Measurements from ENCODE around the gene PIEZO2.

The PIEZO2 gene

DNA sequence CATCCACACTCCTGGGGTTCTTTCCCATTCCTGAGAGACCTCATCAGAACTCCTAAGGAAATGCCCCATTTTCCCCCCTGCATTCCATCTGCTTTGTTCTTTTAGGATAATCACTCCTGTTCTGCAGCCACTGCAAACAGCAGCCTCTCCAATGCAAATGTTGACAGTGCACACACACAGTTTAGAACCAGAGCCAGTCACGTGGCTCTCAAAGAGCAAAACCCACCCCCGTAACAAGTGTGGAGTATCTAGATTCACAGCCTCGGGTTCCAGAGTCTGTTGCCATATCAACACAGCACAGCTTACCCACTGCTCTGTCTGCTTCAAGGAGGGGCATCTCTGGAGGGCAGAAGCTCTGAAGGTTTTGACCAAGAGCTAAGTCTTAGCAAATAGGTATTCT is 443.6 kb downstream of the PIEZO2 start:
- Histone ChIP-seq H3K36me3 (ENCODE audit: insufficient read depth, low read length) (no peaks in the 10 kb centered on the region), H3K4me2 (ENCODE audit: low read length) (no peak overlapping the region)

DNA sequence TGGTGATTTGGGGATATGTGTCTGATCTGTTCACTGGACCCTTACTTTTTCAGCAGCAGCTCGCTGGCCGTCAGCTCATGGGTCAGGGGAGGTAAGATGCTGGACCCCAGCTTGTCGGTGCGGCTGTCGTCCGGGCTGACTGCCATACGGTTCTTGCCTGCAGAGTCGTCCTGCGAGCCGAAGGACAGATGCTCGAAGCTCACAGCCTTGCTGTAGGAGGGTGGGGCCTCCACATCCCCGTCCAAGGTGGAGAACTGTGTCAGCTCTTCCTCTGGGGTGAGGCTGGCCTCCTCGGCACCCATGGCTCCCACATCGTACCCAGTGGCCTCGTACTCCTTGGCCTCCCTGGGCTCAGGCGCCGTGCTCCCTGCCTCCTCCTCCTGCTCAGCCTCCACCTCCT is 444.1 kb downstream of the PIEZO2 start:
- no peak overlapping the region for H3K4me3 ChIP-seq (ENCODE audit: low read depth, low read length, poor library complexity, severe bottlenecking)
- no peak overlapping the region for H2AFZ ChIP-seq (ENCODE audit: low read length)
- no peaks in the 10 kb centered on the region for H3K9me2 ChIP-seq (ENCODE audit: low read depth, low read length)
- no peak overlapping the region for H3K4me2 ChIP-seq (ENCODE audit: low read length)
- no peaks in the 10 kb centered on the region for H3K4me1 ChIP-seq (ENCODE audit: insufficient read depth, low read length, severe bottlenecking)
- TF ChIP-seq EZH2 (IDR thresholded peaks at IDR 0.05; ENCODE audit: borderline replicate concordance, low read length), result no peak
- H3K27ac ChIP-seq (ENCODE audit: low read depth, low read length, poor library complexity, severe bottlenecking), result no peak overlapping the region
- no peaks in the 10 kb centered on the region; the same call in 1 of the 2 replicates for H3F3A ChIP-seq (ENCODE audit: insufficient read depth, low read length)
- H3K79me2 ChIP-seq (ENCODE audit: insufficient read depth, low read length), result no peaks in the 10 kb centered on the region
- H3K9ac ChIP-seq (ENCODE audit: low read length), result no peak overlapping the region
- H3K27me3 ChIP-seq (ENCODE audit: insufficient read depth, low read length), result peaks cover 12% of the 10 kb centered on the region; the same call in 1 of the 2 replicates
- H4K20me1 ChIP-seq (ENCODE audit: insufficient read depth, low read length), result no peaks in the 10 kb centered on the region
- H3K9me3 ChIP-seq (ENCODE audit: low read length), result no peaks in the 10 kb centered on the region
- H3K36me3 ChIP-seq (ENCODE audit: insufficient read depth, low read length), result no peaks in the 10 kb centered on the region

More for the DNA sequence above, 443.6 kb downstream of the PIEZO2 start:
- H3K9me3 ChIP-seq (ENCODE audit: low read length), result no peaks in the 10 kb centered on the region
- H3K27me3 ChIP-seq (ENCODE audit: insufficient read depth, low read length), result peaks cover 12% of the 10 kb centered on the region; the same call in 1 of the 2 replicates
- H3F3A ChIP-seq (ENCODE audit: insufficient read depth, low read length), result no peaks in the 10 kb centered on the region; the same call in 1 of the 2 replicates
- H3K79me2 ChIP-seq (ENCODE audit: insufficient read depth, low read length), result no peaks in the 10 kb centered on the region
- no peak overlapping the region for H3K27ac ChIP-seq (ENCODE audit: low read depth, low read length, poor library complexity, severe bottlenecking)
- TF ChIP-seq EZH2 (IDR thresholded peaks at IDR 0.05; ENCODE audit: borderline replicate concordance, low read length), result no peak
- TF ChIP-seq, protein P1, sequence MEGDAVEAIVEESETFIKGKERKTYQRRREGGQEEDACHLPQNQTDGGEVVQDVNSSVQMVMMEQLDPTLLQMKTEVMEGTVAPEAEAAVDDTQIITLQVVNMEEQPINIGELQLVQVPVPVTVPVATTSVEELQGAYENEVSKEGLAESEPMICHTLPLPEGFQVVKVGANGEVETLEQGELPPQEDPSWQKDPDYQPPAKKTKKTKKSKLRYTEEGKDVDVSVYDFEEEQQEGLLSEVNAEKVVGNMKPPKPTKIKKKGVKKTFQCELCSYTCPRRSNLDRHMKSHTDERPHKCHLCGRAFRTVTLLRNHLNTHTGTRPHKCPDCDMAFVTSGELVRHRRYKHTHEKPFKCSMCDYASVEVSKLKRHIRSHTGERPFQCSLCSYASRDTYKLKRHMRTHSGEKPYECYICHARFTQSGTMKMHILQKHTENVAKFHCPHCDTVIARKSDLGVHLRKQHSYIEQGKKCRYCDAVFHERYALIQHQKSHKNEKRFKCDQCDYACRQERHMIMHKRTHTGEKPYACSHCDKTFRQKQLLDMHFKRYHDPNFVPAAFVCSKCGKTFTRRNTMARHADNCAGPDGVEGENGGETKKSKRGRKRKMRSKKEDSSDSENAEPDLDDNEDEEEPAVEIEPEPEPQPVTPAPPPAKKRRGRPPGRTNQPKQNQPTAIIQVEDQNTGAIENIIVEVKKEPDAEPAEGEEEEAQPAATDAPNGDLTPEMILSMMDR (IDR thresholded peaks at IDR 0.05; ENCODE audit: low read length), result no peak
- no peaks in the 10 kb centered on the region for H4K20me1 ChIP-seq (ENCODE audit: insufficient read depth, low read length)
- H3K4me3 ChIP-seq (ENCODE audit: low read depth, low read length, poor library complexity, severe bottlenecking), result no peak overlapping the region
- no peak overlapping the region for H3K9ac ChIP-seq (ENCODE audit: low read length)
- no peaks in the 10 kb centered on the region for H3K9me2 ChIP-seq (ENCODE audit: low read depth, low read length)
- H2AFZ ChIP-seq (ENCODE audit: low read length), result no peak overlapping the region
- H3K4me1 ChIP-seq (ENCODE audit: insufficient read depth, low read length, severe bottlenecking), result no peaks in the 10 kb centered on the region

DNA sequence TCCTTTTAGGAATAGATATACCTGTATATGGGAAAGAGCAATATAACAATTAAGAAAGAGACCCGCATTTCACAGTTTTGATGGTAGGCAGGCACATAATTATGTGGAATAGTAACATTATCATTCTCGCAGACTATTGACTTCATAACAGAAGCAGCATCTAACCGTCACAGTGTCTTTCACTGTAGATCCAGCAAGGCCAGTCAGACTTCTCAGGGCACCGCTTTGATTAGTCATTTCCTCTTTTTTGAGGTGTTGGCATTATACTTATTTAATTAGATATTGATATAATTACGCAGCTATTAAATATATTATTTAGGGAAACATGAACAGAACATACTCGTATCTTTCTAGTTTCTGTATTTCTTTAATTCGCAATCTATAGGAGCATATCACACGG is 447.2 kb downstream of the PIEZO2 start:
- Histone ChIP-seq H3K27me3 (ENCODE audit: insufficient read depth, low read length) (peaks cover 9% of the 10 kb centered on the region; the same call in 1 of the 2 replicates), H3K36me3 (ENCODE audit: insufficient read depth, low read length) (no peaks in the 10 kb centered on the region), H3K9me3 (ENCODE audit: low read length) (no peaks in the 10 kb centered on the region), H3K9ac (ENCODE audit: low read length) (no peak overlapping the region), H3K9me2 (ENCODE audit: low read depth, low read length) (no peaks in the 10 kb centered on the region), H3K4me1 (ENCODE audit: insufficient read depth, low read length, severe bottlenecking) (no peaks in the 10 kb centered on the region), H3F3A (ENCODE audit: insufficient read depth, low read length) (no peaks in the 10 kb centered on the region; the same call in 1 of the 2 replicates), H2AFZ (ENCODE audit: low read length) (no peak overlapping the region), H3K4me3 (ENCODE audit: low read depth, low read length, poor library complexity, severe bottlenecking) (no peak overlapping the region), H4K20me1 (ENCODE audit: insufficient read depth, low read length) (no peaks in the 10 kb centered on the region), H3K4me2 (ENCODE audit: low read length) (no peak overlapping the region), H3K27ac (ENCODE audit: low read depth, low read length, poor library complexity, severe bottlenecking) (no peak overlapping the region), H3K79me2 (ENCODE audit: insufficient read depth, low read length) (no peaks in the 10 kb centered on the region)
- TF ChIP-seq, protein P1 (IDR thresholded peaks at IDR 0.05; ENCODE audit: low read length), result no peak
- no peak for TF ChIP-seq EZH2 (IDR thresholded peaks at IDR 0.05; ENCODE audit: borderline replicate concordance, low read length)

DNA sequence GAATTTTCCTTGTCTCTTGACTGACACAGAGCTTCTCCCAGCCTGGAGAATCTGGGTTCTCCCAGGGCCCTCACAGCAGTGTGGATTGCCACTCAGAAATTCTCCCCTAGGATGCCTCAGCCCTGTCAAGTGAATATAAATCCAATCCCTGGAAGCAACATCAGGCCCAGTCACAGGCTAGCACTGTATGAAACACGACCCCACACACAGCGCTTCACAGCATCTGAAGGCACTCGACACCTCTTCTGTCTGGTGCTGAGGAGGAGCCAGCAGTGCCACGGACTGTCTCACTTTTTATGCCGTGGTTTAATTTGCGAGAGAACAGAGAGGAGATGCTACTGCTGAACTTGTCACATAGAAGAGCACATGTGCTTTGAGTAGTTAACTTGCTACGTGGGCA is 459.0 kb downstream of the PIEZO2 start:
- TF ChIP-seq, protein P1 (IDR thresholded peaks at IDR 0.05; ENCODE audit: low read length), result no peak
- TF ChIP-seq EZH2 (IDR thresholded peaks at IDR 0.05; ENCODE audit: borderline replicate concordance, low read length), result no peak
- no peak overlapping the region for H2AFZ ChIP-seq (ENCODE audit: low read length)

More for the DNA sequence above, 459.0 kb downstream of the PIEZO2 start:
- no peaks in the 10 kb centered on the region for H3K9me2 ChIP-seq (ENCODE audit: low read depth, low read length)
- no peaks in the 10 kb centered on the region for H4K20me1 ChIP-seq (ENCODE audit: insufficient read depth, low read length)
- H3F3A ChIP-seq (ENCODE audit: insufficient read depth, low read length), result no peaks in the 10 kb centered on the region
- no peaks in the 10 kb centered on the region; the same call in 1 of the 2 replicates for H3K27me3 ChIP-seq (ENCODE audit: insufficient read depth, low read length)
- no peak overlapping the region for H3K4me2 ChIP-seq (ENCODE audit: low read length)
- no peaks in the 10 kb centered on the region for H3K36me3 ChIP-seq (ENCODE audit: insufficient read depth, low read length)
- no peak overlapping the region for H3K9ac ChIP-seq (ENCODE audit: low read length)
- no peak overlapping the region for H3K4me3 ChIP-seq (ENCODE audit: low read depth, low read length, poor library complexity, severe bottlenecking)
- H3K27ac ChIP-seq (ENCODE audit: low read depth, low read length, poor library complexity, severe bottlenecking), result no peak overlapping the region
- no peaks in the 10 kb centered on the region for H3K79me2 ChIP-seq (ENCODE audit: insufficient read depth, low read length)
- no peaks in the 10 kb centered on the region for H3K4me1 ChIP-seq (ENCODE audit: insufficient read depth, low read length, severe bottlenecking)
- no peaks in the 10 kb centered on the region for H3K9me3 ChIP-seq (ENCODE audit: low read length)

Measured in OCI-LY1 (cell line).